ENCODE measurements around the gene PRKAR1B.

DNA sequence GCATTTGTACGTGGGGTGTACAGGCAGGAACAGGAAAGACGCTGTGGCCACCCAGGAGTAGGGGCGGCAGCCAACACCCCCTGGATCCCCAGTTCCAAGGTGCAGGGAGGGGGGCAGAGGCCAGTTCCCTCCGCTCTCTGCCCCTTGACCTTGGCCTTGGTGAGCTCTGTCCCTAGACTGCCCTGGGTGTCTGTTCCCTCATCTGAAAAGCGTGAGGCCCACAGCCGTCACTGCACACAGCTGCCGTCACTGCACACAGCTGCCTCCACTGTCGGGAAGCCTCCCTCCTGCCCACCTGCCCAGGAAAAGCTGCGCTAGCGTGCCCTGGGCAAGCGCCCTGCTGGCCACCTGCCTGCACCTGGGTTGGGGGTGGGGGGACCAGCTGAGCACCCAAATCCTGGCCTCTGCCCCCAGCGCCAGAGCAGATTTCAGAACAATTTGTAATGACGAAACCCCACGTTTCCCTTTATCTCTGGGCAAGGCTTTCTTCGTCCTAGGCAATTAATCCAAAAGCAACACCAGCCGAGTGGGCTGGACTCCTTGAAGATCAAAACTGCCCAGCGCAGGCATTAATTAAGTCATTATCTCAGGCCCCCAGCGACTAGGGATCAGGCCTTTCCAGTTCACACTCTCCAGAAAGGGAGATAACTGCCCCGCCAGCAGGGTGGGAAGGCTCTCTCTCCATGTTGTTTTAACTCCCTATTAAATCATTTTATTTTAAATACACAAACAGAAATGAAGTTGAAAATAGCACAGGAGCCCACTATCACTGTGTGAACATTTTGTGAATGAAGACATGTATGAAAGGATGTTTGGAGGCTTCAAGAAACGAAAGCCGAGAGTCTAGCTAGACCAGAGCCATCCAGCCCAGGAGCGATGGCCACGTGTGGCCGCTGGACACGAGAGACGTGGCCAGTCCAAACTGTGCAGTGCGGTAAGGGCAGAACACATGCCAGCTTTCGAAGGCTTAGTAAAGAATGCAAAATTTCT lies 203.4 kb downstream of the PRKAR1B start:
- no peak for TF ChIP-seq CTCF (IDR thresholded peaks at IDR 0.05)
- no peak for TF ChIP-seq POLR2A (IDR thresholded peaks at IDR 0.05)
- TF ChIP-seq POLR2AphosphoS5 (IDR thresholded peaks at IDR 0.05): no peak
- no peak for TF ChIP-seq EP300 (IDR thresholded peaks at IDR 0.05)
